Measurements from ENCODE around the gene SLC6A20.
"Not testable (repeated sequence)": the region's sequence is repeated elsewhere in the genome, so short reads cannot be mapped to it uniquely, and the experiment has no call there.

The SLC6A20 gene

DNA sequence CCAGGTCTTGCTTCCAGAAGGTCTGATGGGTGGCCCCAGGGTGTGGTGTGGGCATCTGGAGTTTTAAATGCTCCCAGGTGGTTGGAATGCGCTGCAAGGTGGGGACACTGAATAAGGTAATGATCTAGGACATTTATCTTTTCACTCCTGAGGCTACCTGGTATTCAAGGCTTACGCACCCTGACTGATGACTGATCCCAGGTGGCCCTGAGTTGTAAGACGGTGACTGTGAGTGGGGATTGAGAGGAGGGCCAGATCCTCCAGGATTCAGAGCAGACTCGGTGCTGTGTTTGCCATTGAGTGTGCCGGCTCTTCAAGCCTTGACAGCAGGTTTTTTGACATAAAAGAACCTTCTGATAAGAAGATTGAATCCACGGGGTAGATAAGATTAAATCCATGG, 40.3 kb downstream of the SLC6A20 start:
- DNase-seq, result no peak

GRCh38 chr3:45754461-45754860, 41.9 kb downstream of the SLC6A20 start:
- no peak for DNase-seq

DNA sequence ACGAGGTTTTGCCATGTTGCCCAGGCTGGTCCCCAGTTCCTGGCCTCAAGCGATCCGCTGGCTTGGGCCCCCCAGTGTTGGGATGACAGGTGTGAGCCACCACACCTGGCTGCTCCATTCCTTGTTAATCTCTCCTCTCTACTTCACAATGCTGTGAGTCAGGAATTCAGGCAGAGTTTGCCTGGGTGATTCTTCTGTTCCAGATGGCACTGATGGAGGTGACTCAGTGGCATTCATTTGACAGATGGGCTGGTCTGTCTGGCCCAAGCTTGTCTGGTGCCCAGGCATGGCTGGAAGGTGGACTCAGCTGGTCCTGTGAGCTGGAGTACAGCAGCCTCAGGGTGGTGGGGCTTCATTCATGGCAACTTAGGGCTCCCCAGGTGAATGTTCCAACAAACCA, 43.2 kb downstream of the SLC6A20 start:
- DNase-seq, result no peak

DNA sequence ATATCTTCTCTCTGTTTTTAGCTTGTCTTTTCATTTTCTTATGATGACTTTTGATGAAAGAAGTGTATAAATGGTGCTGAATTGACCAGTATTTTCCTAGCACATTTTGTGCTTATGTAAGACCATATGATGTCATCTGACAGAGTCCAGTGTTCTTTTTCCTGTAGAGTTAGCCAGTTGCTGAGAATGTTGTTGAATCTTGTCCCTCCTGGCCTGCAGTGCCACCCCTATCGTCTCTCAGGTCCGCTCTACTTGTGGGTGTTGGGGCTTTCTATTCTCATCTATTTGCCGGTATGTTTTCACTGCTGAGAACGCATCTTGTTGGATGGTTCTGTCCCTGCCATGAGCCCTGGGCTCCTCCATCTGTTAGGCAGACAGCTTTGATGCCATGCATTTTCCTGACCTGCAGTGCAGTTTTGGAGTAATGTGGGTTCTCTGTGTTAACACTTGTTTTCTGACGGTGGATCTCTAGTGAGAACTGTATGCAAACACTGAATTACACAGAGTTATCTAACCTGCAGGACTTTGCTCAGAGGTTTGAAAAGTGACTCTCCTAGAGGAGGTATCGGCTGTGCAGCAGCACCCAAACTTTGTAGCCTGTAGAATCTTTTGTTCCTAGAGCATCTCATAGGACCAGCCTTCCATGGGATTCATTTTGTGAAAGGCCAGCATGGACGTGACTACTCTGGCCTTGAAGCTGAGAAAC, 44.6 kb downstream of the SLC6A20 start:
- DNase-seq, result no peak

GRCh38 chr3:45749880-45750279, 46.5 kb downstream of the SLC6A20 start:
- DNase-seq, result no peak

- DNase-seq, result not testable (repeated sequence)
Observed at GRCh38 chr3:45749036-45749600, 47.2 kb downstream of the SLC6A20 start.

DNA sequence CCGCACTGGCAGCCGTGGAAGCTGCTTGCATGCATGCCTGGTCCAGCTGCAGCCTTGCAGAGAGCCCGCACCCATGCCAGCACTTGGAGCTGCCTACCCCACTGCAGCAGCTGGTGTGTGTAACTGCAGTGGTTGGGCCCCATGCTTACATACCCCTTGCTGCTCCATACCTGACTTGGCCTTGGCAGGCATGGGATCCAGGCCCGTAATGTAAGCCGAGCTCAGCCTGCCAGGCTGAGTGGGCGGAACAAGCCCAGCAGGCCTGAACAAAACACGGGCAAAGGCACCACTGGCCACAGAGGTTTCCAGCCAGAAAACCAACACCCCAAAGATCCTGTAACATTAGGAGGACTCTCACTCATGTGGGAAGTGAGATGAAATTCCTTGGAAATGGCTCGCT, 48.3 kb downstream of the SLC6A20 start:
- DNase-seq, result no peak

GRCh38 chr3:45746777-45747622, 49.3 kb downstream of the SLC6A20 start:
- DNase-seq, result no peak

DNA sequence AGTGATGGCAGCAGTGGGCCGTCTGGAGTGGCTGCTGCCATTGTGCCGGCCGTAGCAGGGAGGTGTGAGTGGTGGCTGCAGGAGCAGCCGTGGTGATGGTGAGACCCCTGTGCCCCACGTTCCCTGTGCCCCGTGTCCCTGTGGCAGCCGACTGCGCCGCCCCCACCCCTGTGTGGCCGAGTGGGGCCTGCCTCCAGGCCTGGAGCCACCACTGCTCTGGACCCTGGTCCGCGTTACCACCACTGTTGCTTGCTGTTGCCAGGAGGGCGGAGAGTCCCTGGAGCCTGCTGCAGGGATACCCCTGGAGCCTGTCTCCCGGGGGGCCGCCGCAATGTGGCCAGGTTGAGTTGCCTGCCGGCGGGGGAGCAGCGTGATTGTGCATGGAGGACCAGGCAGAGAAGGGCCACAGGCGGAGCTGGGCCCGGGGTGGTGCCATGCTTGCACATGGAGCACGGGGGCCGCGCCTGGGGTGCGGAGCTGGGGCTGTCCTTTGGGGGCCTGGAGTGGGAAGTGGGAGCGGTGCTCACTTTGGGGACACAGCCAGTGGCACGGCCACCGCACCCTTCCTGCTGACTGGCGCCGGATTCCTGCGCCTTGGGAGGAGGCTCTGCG, 50.1 kb downstream of the SLC6A20 start:
- no peak for DNase-seq

- DNase-seq, result no peak
Observed at GRCh38 chr3:45742461-45743089, 53.8 kb downstream of the SLC6A20 start.

DNA sequence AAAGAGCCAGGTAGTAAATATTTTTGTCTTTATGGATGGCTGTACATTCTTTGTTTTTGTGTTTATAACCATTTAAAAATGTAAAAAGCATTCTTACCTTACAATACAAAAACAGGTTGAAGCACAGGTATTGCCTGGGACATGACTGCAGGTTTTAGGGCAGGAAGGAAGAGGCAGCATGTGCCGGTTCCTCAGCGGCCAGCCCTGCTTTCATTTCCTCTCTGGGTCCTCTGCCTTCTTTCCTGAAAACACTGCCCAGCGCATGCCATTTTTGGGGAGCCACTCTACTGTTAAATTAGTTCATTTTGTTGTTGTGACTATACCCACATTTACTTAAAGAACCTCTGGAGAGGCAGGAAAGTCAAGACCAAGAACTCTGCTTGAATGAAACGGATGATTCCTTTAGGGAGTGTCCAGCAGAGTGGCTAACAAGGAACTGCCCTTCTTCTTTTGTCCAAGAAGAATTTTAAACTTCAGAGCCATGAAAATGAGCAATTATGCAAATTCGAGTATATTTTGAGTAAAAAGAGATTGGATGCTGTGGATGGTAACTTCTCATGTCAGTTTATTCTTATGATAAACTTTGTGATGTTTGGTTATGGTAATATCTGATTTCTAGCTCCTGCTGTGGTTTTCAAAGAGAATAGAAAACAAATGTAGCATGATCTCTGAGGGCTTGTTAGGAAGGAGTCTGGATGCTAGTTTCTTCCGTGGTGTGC, 54.4 kb downstream of the SLC6A20 start:
- DNase-seq, result no peak

DNA sequence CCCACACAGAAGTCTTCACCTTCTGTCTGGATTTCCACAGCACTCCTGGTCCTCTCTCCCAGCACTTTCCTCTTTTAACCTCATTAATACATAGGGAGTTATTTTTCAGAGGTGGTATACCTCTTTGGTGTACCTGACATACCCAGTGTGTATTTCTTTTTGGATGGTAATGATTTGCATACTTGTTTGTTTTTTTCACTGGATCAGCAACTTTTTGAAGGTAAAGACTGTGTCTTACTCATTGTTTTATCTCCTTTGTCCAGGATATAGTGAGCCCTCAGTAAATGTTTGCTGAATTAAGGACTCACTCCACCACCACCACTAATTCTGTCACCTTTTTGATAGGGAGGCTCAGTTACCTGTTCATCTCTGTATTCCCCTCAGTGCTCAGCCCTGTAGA, 55.1 kb downstream of the SLC6A20 start:
- no peak for DNase-seq

GRCh38 chr3:45739991-45740390, 56.3 kb downstream of the SLC6A20 start:
- no peak for DNase-seq

DNA sequence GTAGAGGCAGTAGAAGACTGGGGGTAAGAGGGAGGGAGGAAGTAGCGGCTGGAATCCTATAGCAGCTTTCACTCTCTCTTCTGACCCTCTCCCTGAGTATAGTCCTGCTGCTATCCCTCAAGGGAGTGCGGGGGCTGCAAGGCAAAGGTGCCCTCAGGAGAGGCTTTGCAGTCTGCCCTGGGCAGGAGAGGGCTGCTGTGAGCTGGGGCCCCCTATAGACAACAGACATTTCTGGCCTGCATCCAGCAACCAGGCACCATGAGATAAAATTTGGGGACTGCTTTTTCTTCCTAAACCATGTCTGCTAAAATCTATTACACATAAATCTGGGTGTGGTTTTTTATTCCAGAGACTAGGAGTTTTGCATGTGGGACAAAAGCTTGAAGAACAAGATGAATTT, 59.1 kb downstream of the SLC6A20 start:
- DNase-seq, result no peak

GRCh38 chr3:45736707-45737106, 59.6 kb downstream of the SLC6A20 start:
- DNase-seq, result no peak

- DNase-seq, result no peak
Observed at GRCh38 chr3:45730409-45731154, 65.8 kb downstream of the SLC6A20 start.

- DNase-seq, result no peak
Observed at GRCh38 chr3:45729614-45730013, 66.7 kb downstream of the SLC6A20 start.

- DNase-seq, result no peak
Observed at GRCh38 chr3:45724911-45725310, 71.4 kb downstream of the SLC6A20 start.

DNA sequence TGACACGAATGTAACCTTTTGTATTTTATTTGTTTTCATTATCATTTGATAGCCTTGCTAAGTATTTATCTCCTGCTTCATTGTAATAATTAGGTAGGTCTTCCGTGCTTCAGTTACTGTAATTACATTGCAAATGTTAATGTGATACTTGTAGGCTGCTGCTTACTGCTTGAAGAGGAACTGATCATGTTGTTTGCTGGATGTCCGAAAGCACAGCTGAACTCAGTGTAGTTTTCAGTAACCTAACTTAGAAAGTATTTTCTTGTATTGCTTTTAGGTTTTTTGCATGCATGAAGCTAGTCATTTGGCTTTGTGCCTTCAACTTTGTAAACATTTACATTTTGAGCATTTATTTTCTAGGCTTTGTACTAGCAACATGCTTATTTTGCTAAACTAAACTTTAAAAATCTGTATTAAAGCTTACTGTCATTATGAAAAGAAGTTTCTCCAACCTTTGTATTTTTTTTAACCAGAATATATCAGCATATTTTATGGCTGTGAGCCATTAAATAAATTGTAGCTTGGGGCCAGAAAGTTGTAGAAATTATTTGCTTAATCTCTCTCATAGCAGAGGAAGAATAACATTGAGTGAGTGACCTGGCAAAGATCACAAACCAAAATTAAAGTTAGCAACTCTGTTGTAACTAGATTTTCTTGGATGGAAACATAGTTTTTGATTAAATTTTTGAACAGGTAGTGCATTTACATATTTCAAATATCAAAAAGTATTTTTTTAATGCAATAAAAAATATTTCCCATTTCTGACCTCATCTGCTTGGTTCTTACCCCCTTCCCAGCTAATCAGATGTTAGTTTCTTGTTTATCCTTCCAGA, 76.5 kb downstream of the SLC6A20 start:
- no peak for DNase-seq

GRCh38 chr3:45716790-45717336, 79.5 kb downstream of the SLC6A20 start:
- no peak for DNase-seq
